B cell (primary cell): ENCODE measurements around the gene NF2. TPM values are rescaled to one million over a fixed set of nuclear protein-coding genes. Genes with fewer than 3 reads are reported as not detected.
"Not testable (repeated sequence)": the region's sequence is repeated elsewhere in the genome, so short reads cannot be mapped to it uniquely, and the experiment has no call there.

Experiments used
- ATAC-seq: fragments of 200-7000 bp; cut with Tn5 transposase; one replicate; pipeline ENCODE4 v1.10.0; 2021; ENCODE audit warnings: low read depth, mild to moderate bottlenecking, moderate number of reproducible peaks, moderate library complexity
- CTCF ChIA-PET: fragments of 350-600 bp; sonication (Branson Sonifier 250); formaldehyde crosslinking; loops from one replicate; lab custom pipeline; 2021; ENCODE audit warnings: antibody characterized with exemption, inconsistent platforms; lab: Charles Lee
- POLR2A ChIA-PET: fragments of 350-600 bp; sonication (Branson Sonifier 250); formaldehyde crosslinking; loops from one replicate; lab custom pipeline; 2021; ENCODE audit warnings: antibody characterized with exemption; lab: Charles Lee
- DNase-seq: peaks from one replicate; pipeline ENCODE4 v3.0.0; 2013
- H2AFZ ChIP-seq: 2 replicates; pipeline ENCODE4 v1.6.1; 2012; ENCODE audit warnings: mild to moderate bottlenecking, low read depth, low read length; ENCODE audit not compliant: insufficient read depth, poor library complexity, severe bottlenecking
- H3K27ac ChIP-seq, 2 donors: 1 replicate in 1 of 2; 2 replicates in 1 of 2; pipeline ENCODE4 v1.5.1; 2012 to 2013; ENCODE audit warnings: low read length in 2 of 2, mild to moderate bottlenecking in 2 of 2, moderate library complexity in 1 of 2
- H3K27me3 ChIP-seq, 4 experiments: fragments of 200-600 bp in 1 of 4; sonication (generic) in 1 of 4; replicated peaks in 1 of 4; 1 replicate in 2 of 4; 2 replicates in 2 of 4; pipeline versions ENCODE4 v1.6.1 to v1.7.0; 2013 to 2016; ENCODE audit warnings: low read length in 3 of 4, mild to moderate bottlenecking in 2 of 4, mixed read lengths in 1 of 4, moderate library complexity in 1 of 4; ENCODE audit not compliant: insufficient read depth in 4 of 4, control insufficient read depth in 3 of 4; ENCODE audit errors: control extremely low read depth in 1 of 4
- H3K36me3 ChIP-seq, 2 experiments: replicated peaks in 1 of 2; 1 replicate in 1 of 2; 2 replicates in 1 of 2; pipeline versions ENCODE4 v1.6.1 to v1.7.1; 2013; ENCODE audit warnings: low read length in 1 of 2; ENCODE audit not compliant: insufficient read depth in 2 of 2, control insufficient read depth in 1 of 2; ENCODE audit errors: control extremely low read depth in 1 of 2, extremely low read depth in 1 of 2
- H3K4me1 ChIP-seq, 2 donors: fragments of 200-600 bp in 1 of 2; sonication (generic) in 1 of 2; 1 replicate in 1 of 2; 2 replicates in 1 of 2; pipeline versions ENCODE4 v1.5.1 to v1.6.1; 2013 to 2017; ENCODE audit warnings: low read length in 2 of 2; ENCODE audit not compliant: control insufficient read depth in 2 of 2, insufficient read depth in 2 of 2
- H3K4me2 ChIP-seq: replicated peaks from 2 replicates; pipeline ENCODE3; 2012; ENCODE audit warnings: mild to moderate bottlenecking, low read depth, low read length; ENCODE audit not compliant: poor library complexity, severe bottlenecking
- H3K4me3 ChIP-seq, 5 experiments: fragments of 200-600 bp in 1 of 5; sonication (generic) in 1 of 5; 1 replicate in 3 of 5; 2 replicates in 2 of 5; pipeline versions ENCODE4 v1.5.1 to v1.7.0; 2011 to 2016; ENCODE audit warnings: low read length in 4 of 5, mild to moderate bottlenecking in 4 of 5, low read depth in 2 of 5, control low read depth in 1 of 5, moderate library complexity in 1 of 5; ENCODE audit not compliant: insufficient read depth in 1 of 5; ENCODE audit errors: control extremely low read depth in 1 of 5, extremely low read depth in 1 of 5
- H3K79me2 ChIP-seq: fragments of 200-600 bp; sonication (generic); one replicate; pipeline ENCODE4 v1.6.0; 2016; ENCODE audit warnings: low read length; ENCODE audit not compliant: control insufficient read depth, insufficient read depth
- H3K9ac ChIP-seq: fragments of 200-600 bp; sonication (generic); 2 replicates; pipeline ENCODE4 v1.6.1; 2017; ENCODE audit warnings: mild to moderate bottlenecking, low read length, moderate library complexity
- H3K9me3 ChIP-seq, 3 donors: one replicate each; pipeline versions ENCODE4 v1.6.1 to v1.7.1; 2013; ENCODE audit warnings: low read length in 2 of 3; ENCODE audit not compliant: control insufficient read depth in 2 of 3, insufficient read depth in 1 of 3; ENCODE audit errors: control extremely low read depth in 1 of 3
- H4K20me1 ChIP-seq: 2 replicates; pipeline ENCODE4 v1.6.0; 2012; ENCODE audit warnings: mild to moderate bottlenecking, low read length; ENCODE audit not compliant: insufficient read depth, control insufficient read depth, poor library complexity, severe bottlenecking
- H3K27ac Mint-ChIP-seq: one replicate; pipeline ENCODE4 v1.8.0; 2021; ENCODE audit warnings: mixed read lengths
- H3K27me3 Mint-ChIP-seq: one replicate; pipeline ENCODE4 v1.8.0; 2021; ENCODE audit warnings: mixed read lengths
- H3K4me1 Mint-ChIP-seq: one replicate; pipeline ENCODE4 v1.8.0; 2021; ENCODE audit warnings: mixed read lengths
- H3K4me3 Mint-ChIP-seq: one replicate; pipeline ENCODE4 v1.8.0; 2021; ENCODE audit warnings: mixed read lengths
- H3K9me3 Mint-ChIP-seq: one replicate; pipeline ENCODE4 v1.8.0; 2022; ENCODE audit warnings: mixed read lengths; ENCODE audit not compliant: insufficient read depth
- CTCF ChIP-seq: fragments of 200-600 bp; IDR thresholded peaks from one replicate; pipeline ENCODE4 v1.8.0; 2022; ENCODE audit warnings: antibody characterized with exemption, mild to moderate bottlenecking
- EZH2 ChIP-seq: IDR thresholded peaks from 2 replicates; pipeline ENCODE4 v1.6.1; 2012; ENCODE audit warnings: borderline replicate concordance, low read depth, mild to moderate bottlenecking, moderate library complexity, low read length; ENCODE audit not compliant: insufficient read depth, poor library complexity, severe bottlenecking
- WGBS: methylation state at CpG from one replicate; pipeline ENCODE4 v1.1.5; 2013; ENCODE audit warnings: missing lambda C conversion rate; ENCODE audit not compliant: insufficient coverage; 5-methylcytosine and 5-hydroxymethylcytosine counted together
- intact Hi-C: fragments of 100-400 bp; cut with micrococcal nuclease; formaldehyde crosslinking; loops from one replicate; pipeline ENCODE4 v1.10.0; 2022
- polyA plus RNA-seq: library from polyadenylated mRNA; depleted of rRNA; stranded (reverse); fragments of >200 nt; gene quantifications from 2 replicates; pipeline ENCODE4 v1.2.3, GENCODE V29; 2012
- total RNA-seq, 2 donors: library from RNA; stranded (reverse); fragments of 120-200 nt in 1 of 2; gene quantifications; 1 replicate in 1 of 2; 2 replicates in 1 of 2; pipeline versions ENCODE4 v1.2.3 to v1.2.4, GENCODE V29; 2013 to 2022

NF2 gene
- total and polyA plus RNA-seq, 2 donors (not counting 1 experiment from before 2014, with no cell fraction given): 9.4 to 26.6 TPM

- Histone ChIP-seq H2AFZ (no peak overlapping the region), H3K9me3 (peaks cover 0 to 3% (median 0%) of the 10 kb centered on the region in 3 donors), H3K4me1 (no peaks in the 10 kb centered on the region), H3K4me3 (no peak overlapping the region), H3K4me2 (no peak overlapping the region), H3K27ac (no peak overlapping the region), H4K20me1 (no peaks in the 10 kb centered on the region), H3K27me3 (no peaks in the 10 kb centered on the region), H3K9ac (no peak overlapping the region), H3K36me3 (no peaks in the 10 kb centered on the region), H3K79me2 (no peaks in the 10 kb centered on the region)
- POLR2A ChIA-PET: interaction anchor here (0.7 kb wide), 1 partner anchor 427 kb away, joined by 3 read pairs; no protein-coding TSS in a partner anchor
- Mint-ChIP-seq H3K9me3 (no peaks in the 10 kb centered on the region), H3K27me3 (no peaks in the 10 kb centered on the region), H3K4me1 (peaks cover 1% of the 10 kb centered on the region), H3K27ac (no peak overlapping the region), H3K4me3 (no peak overlapping the region)
- ATAC-seq (no peak), DNase-seq (no peak)
- WGBS: 94% methylated on average over 8 of the region's 10 CpGs
- TF ChIP-seq CTCF (no peak), EZH2 (no peak)
- CTCF ChIA-PET: interaction anchor here (0.7 to 1.2 kb wide), 4 partner anchors 21 to 854 kb away, joined by 3 to 4 read pairs (median 3); partner anchors contain the start of gene THOC5
- intact Hi-C loops: no loop called here
Observed at GRCh38 chr22:29596408-29596807, 7.0 kb upstream of the NF2 start.

GRCh38 chr22:29597871-29598683, 5.4 kb upstream of the NF2 start:
- H3K9me3 Mint-ChIP-seq, H3K27me3 Mint-ChIP-seq, H2AFZ ChIP-seq, H3K4me2 ChIP-seq, DNase-seq, H3K9ac ChIP-seq, H3K4me1 ChIP-seq, H3K9me3 ChIP-seq, H4K20me1 ChIP-seq, H3K79me2 ChIP-seq, H3K36me3 ChIP-seq, H3K27ac ChIP-seq, H3K27me3 ChIP-seq, H3K4me3 ChIP-seq, H3K4me1 Mint-ChIP-seq, ATAC-seq, intact Hi-C loops: not testable (repeated sequence)
- Mint-ChIP-seq H3K27ac (peak overlapping the region; percentile 77), H3K4me3 (peak overlapping the region; percentile 76)
- WGBS: 92% methylated on average over 53 of the region's 57 CpGs
- POLR2A ChIA-PET: interaction anchor here (0.6 kb wide), 1 partner anchor 12 kb away, joined by 4 read pairs; no protein-coding TSS in a partner anchor
- CTCF ChIA-PET: interaction anchor here (0.8 to 1.2 kb wide), 4 partner anchors 11 to 491 kb away, joined by 3 to 6 read pairs (median 4); no protein-coding TSS in a partner anchor
